Astrocyte of the spinal cord (primary cell): ENCODE data around the gene TIMM29.

Source experiments
- DNase-seq: peaks from one replicate; pipeline ENCODE4 v3.0.0; 2011; ENCODE audit warnings: low read depth, low spot score
- H3K4me3 ChIP-seq: 2 replicates; pipeline ENCODE4 v1.5.1; 2011; ENCODE audit warnings: low read depth, mild to moderate bottlenecking, low read length, moderate library complexity
- in situ Hi-C: cut with HindIII; loops from 2 replicates; pipeline ENCODE4 v1.10.0; 2017; ENCODE audit warnings: low sequenced_read_pairs
- TF ChIP-seq, protein P1 (sequence below): IDR thresholded peaks from 2 replicates; pipeline ENCODE4 v1.5.1; 2012; ENCODE audit warnings: low read depth, mild to moderate bottlenecking, low read length, inconsistent platforms

The TIMM29 gene

DNA sequence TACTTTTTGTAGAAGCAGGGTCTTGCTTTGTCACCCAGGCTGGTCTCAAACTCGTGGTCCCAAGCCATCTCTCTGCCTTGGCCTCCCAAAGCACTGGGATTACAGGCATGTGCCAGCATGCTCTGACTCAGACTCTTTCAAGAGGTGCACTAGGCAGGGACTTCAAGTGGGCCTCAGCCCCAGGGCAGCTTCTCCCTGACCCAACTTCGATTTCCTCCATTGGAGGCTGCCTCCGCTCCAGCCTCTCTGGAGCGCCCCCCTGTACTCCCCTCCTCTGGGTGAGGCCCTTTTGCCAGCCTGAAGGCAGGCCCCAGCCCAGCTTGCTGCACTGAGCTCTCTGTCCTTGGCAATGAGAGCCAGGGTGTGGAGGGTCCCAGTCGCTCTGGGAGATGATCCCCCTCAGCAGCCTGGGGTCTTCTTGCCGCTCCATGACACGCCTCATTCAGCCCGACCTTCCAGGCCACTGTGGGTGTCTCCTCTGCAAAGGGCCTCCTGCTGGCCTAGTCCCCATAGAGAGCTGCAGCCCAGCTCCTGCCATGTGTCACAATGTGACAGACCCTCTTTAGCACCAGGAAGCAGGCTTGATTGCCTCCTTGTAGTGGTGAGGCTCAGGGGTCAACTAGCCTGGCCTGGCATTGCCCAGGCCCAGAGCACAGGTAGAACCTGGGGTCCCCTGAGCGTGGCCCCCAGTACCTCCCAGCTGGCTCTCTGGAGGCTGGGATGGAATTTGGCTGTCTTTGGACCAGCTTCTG, 40.8 kb upstream of the TIMM29 start:
- no peak overlapping the region for H3K4me3 ChIP-seq
- TF ChIP-seq, protein P1, sequence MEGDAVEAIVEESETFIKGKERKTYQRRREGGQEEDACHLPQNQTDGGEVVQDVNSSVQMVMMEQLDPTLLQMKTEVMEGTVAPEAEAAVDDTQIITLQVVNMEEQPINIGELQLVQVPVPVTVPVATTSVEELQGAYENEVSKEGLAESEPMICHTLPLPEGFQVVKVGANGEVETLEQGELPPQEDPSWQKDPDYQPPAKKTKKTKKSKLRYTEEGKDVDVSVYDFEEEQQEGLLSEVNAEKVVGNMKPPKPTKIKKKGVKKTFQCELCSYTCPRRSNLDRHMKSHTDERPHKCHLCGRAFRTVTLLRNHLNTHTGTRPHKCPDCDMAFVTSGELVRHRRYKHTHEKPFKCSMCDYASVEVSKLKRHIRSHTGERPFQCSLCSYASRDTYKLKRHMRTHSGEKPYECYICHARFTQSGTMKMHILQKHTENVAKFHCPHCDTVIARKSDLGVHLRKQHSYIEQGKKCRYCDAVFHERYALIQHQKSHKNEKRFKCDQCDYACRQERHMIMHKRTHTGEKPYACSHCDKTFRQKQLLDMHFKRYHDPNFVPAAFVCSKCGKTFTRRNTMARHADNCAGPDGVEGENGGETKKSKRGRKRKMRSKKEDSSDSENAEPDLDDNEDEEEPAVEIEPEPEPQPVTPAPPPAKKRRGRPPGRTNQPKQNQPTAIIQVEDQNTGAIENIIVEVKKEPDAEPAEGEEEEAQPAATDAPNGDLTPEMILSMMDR = no peak
- in situ Hi-C loops = no loop called here
- no peak for DNase-seq

DNA sequence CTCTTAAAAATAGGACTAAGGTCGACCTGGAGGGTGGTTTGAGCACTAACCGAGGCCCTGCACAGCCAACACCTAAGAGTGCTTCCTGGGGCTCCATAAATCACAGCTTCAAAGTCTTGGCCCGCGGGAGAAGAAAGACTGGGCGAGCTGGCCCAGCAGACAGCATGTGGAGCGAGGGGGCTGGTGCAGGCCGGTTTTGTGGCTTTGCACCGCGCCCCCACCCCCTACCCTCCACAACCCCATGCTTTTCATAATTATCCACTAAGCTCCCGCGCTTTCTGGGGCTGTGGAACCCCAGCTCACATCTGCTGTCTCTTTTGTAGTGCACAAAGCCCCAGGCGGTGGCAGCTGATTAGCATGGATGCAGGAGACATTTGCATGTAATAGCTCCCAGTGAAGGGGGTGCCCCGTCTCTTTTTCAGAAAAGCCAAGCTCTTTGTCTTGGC, 40.2 kb upstream of the TIMM29 start:
- in situ Hi-C loops = no loop called here
- TF ChIP-seq, protein P1 = no peak
- H3K4me3 ChIP-seq = no peak overlapping the region

DNA sequence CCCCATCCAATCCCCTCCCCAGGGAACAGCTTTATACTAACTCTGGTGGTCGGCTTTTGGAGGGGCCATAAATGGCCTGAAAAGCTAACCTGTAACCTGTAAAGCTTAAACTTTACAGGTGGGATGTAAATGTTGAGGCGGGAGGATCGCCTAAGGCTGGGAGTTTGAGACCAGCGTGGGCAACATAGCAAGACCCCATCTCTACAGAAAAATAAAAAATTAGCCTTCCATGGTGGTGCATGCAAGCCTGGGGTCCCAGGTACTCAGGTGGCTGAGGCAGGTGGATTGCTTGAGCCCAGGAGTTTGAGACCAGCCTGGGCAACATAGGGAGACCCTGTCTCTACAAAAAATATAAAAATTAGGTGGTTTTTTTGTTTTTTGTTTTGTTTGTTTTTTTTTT, 38.7 kb upstream of the TIMM29 start:
- in situ Hi-C loops = no loop called here
- TF ChIP-seq, protein P1 = no peak
- H3K4me3 ChIP-seq = no peak overlapping the region
- DNase-seq = no peak

More for the DNA sequence above, 40.2 kb upstream of the TIMM29 start:
- DNase-seq = no peak

DNA sequence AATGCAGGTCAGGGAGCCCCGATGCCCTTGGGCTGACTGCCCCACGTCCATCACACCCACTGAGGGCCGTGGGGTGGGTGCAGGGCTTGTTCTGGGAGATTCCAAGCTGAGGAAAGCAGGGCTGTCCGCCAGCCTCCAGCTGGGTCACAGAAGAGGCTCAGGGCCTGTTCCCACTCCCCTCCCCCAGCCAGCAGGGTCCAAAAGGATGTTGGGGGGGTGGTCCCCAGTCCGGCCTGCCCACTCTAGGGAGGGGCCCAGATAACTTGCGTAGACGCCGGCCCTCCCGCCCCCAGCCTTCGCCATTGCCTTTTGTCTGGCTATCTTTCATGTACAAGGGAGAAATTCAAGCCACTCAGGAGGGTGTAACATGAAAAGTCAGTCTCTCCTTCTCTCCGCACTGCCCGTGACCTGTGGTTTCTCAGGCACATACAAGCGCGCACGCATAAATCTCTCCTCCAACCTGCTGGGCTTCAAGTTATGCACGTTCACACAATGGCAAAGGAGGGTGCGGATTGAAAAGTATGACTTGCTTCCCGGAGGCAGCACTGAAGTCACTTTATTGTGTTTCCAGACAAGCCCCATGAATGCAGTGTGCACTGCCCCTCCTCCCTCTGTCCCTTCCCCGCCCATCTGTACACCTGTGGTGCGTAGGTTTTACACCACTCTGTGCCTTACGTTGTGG, 37.1 kb upstream of the TIMM29 start:
- in situ Hi-C loops = no loop called here
- TF ChIP-seq, protein P1 = no peak
- no peak overlapping the region for H3K4me3 ChIP-seq
- DNase-seq = no peak

DNA sequence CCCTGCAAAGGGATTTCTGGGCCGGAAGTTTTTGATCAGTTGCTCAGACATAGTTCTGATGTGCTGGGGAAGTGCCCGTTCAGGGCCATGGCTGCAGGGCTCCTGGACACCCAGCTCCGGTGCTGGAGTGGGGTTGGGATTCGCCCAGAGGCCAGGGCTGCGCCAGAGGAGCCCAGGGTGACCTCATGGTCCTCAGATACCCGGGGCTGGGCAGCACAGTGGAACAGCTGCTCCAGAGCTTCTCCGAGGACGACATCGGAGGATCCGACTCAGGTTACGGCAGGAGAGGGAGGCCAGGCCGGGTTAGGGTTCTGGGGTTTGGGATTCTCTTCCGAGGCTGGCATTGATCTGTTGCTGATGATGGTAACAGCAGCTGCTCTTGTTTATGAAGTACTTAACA, 36.4 kb upstream of the TIMM29 start:
- no peak for DNase-seq
- TF ChIP-seq, protein P1 = no peak
- H3K4me3 ChIP-seq = no peak overlapping the region
- in situ Hi-C loops = no loop called here

DNA sequence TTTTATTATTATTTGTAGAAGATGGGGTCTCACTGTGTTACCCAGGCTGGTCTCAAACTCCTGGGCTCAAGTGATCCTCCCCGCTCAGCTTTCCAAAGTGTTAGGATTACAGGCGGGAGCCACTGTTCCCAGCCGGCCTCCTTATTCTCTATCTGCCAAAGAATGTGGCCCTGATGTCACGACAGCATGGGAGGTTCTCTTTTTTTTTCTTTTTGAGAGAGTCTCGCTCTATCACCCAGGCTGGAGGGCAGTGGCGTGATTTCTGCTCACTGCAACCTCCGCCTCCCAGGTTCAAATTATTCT, 33.7 kb upstream of the TIMM29 start:
- DNase-seq = no peak
- TF ChIP-seq, protein P1 = no peak
- no peak overlapping the region for H3K4me3 ChIP-seq
- in situ Hi-C loops = no loop called here
